ENCODE data around the gene TRIM62. TPM values are rescaled to one million over a fixed set of nuclear protein-coding genes. Genes with fewer than 3 reads are reported as not detected.

Gene TRIM62
- total RNA-seq: 1.6 and 6.4 TPM in 2 replicates

GRCh38 chr1:33181921-33182341 is at the start of gene TRIM62:
Gene TRIM62, minus strand, starts transcription at chr1:33182043. Its CDS starts 611 bp downstream, at chr1:33181432.
- DNase-seq (ENCODE audit: low read depth): peak; percentile 61

GRCh38 chr1:33231166-33231565 is 49.3 kb upstream of the TRIM62 start:
- no peak for DNase-seq (ENCODE audit: low read depth)

GRCh38 chr1:33228935-33229487 is 47.2 kb upstream of the TRIM62 start:
- peak; percentile 73 for DNase-seq (ENCODE audit: low read depth)

- no peak for DNase-seq (ENCODE audit: low read depth)
Observed at GRCh38 chr1:33225586-33225985, 43.7 kb upstream of the TRIM62 start.

- DNase-seq (ENCODE audit: low read depth): no peak
Observed at GRCh38 chr1:33224166-33224707, 42.4 kb upstream of the TRIM62 start.

GRCh38 chr1:33222381-33222780 is 40.5 kb upstream of the TRIM62 start:
- no peak for DNase-seq (ENCODE audit: low read depth)

- no peak for DNase-seq (ENCODE audit: low read depth)
Observed at GRCh38 chr1:33221385-33221758, 39.5 kb upstream of the TRIM62 start.

GRCh38 chr1:33220676-33221384 is 39.0 kb upstream of the TRIM62 start:
- no peak for DNase-seq (ENCODE audit: low read depth)

- DNase-seq (ENCODE audit: low read depth): peak; percentile 60
Observed at GRCh38 chr1:33219886-33220661, 38.2 kb upstream of the TRIM62 start.

GRCh38 chr1:33211972-33212371 is 30.1 kb upstream of the TRIM62 start:
- no peak for DNase-seq (ENCODE audit: low read depth)

- DNase-seq (ENCODE audit: low read depth): no peak
Observed at GRCh38 chr1:33206340-33206739, 24.5 kb upstream of the TRIM62 start.

- DNase-seq (ENCODE audit: low read depth): no peak
Observed at GRCh38 chr1:33195556-33195955, 13.7 kb upstream of the TRIM62 start.

- no peak for DNase-seq (ENCODE audit: low read depth)
Observed at GRCh38 chr1:33191731-33192275, 10.0 kb upstream of the TRIM62 start.

- DNase-seq (ENCODE audit: low read depth): no peak
Observed at GRCh38 chr1:33190701-33191100, 8.9 kb upstream of the TRIM62 start.

- DNase-seq (ENCODE audit: low read depth): peak; percentile 56
Observed at GRCh38 chr1:33188572-33189275, 6.9 kb upstream of the TRIM62 start.

GRCh38 chr1:33186936-33187335 is 5.1 kb upstream of the TRIM62 start:
- DNase-seq (ENCODE audit: low read depth): no peak

- no peak for DNase-seq (ENCODE audit: low read depth)
Observed at GRCh38 chr1:33185541-33185940, 3.7 kb upstream of the TRIM62 start.

- no peak for DNase-seq (ENCODE audit: low read depth)
Observed at GRCh38 chr1:33183306-33183705, 1.5 kb upstream of the TRIM62 start.

GRCh38 chr1:33182896-33183295 is 1.1 kb upstream of the TRIM62 start:
- no peak for DNase-seq (ENCODE audit: low read depth)

GRCh38 chr1:33182401-33182841 is 578 bp upstream of the TRIM62 start:
- peak; percentile 12 for DNase-seq (ENCODE audit: low read depth)

All from renal cortical epithelial cell (primary cell).